Activated CD8-positive, alpha-beta T cell treated with anti-CD3 and anti-CD28 coated beads for 36 hours (primary cell): ENCODE measurements around the gene MRTFB. TPM values are rescaled to one million over a fixed set of nuclear protein-coding genes. Genes with fewer than 3 reads are reported as not detected.

ENCODE experiments used
- ATAC-seq: fragments of 200-7000 bp; cut with Tn5 transposase; one replicate; pipeline ENCODE4 v1.10.0; 2021; ENCODE audit warnings: mild to moderate bottlenecking, moderate library complexity
- CTCF ChIA-PET: fragments of 350-600 bp; sonication (Branson Sonifier 250); formaldehyde crosslinking; loops from one replicate; lab custom pipeline; 2021; ENCODE audit warnings: antibody characterized with exemption; lab: Charles Lee
- POLR2A ChIA-PET: fragments of 350-600 bp; sonication (Branson Sonifier 250); formaldehyde crosslinking; loops from one replicate; lab custom pipeline; 2021; ENCODE audit warnings: antibody characterized with exemption; lab: Charles Lee
- DNase-seq: peaks from one replicate; pipeline ENCODE4 v3.0.0-alpha.2; 2020
- H3K27ac Mint-ChIP-seq: one replicate; pipeline ENCODE4 v1.8.0; 2021; ENCODE audit warnings: mild to moderate bottlenecking, mixed read lengths
- H3K27me3 Mint-ChIP-seq: one replicate; pipeline ENCODE4 v1.8.0; 2021; ENCODE audit warnings: mixed read lengths
- H3K36me3 Mint-ChIP-seq: one replicate; pipeline ENCODE4 v1.8.0; 2021; ENCODE audit warnings: low read depth, mixed read lengths
- H3K4me1 Mint-ChIP-seq: one replicate; pipeline ENCODE4 v1.8.0; 2021; ENCODE audit warnings: low read depth, mixed read lengths
- H3K4me3 Mint-ChIP-seq: one replicate; pipeline ENCODE4 v1.8.0; 2021; ENCODE audit warnings: mild to moderate bottlenecking, moderate library complexity, mixed read lengths
- H3K9me3 Mint-ChIP-seq: one replicate; pipeline ENCODE4 v1.8.0; 2021; ENCODE audit warnings: mixed read lengths
- intact Hi-C: fragments of 100-400 bp; cut with micrococcal nuclease; formaldehyde crosslinking; loops from one replicate; pipeline ENCODE4 v1.10.0; 2022
- total RNA-seq, 2 experiments: library from RNA; stranded (reverse); gene quantifications; one replicate each; pipeline ENCODE4 v1.2.3, GENCODE V29; 2021
- TF ChIP-seq, protein P1 (sequence below): fragments of 200-600 bp; IDR thresholded peaks from one replicate; pipeline ENCODE4 v1.8.0; 2022; ENCODE audit warnings: antibody characterized with exemption, mild to moderate bottlenecking

The MRTFB gene
- total RNA-seq, 2 experiments from 2014 or later = 10.3 to 12.0 TPM

DNA sequence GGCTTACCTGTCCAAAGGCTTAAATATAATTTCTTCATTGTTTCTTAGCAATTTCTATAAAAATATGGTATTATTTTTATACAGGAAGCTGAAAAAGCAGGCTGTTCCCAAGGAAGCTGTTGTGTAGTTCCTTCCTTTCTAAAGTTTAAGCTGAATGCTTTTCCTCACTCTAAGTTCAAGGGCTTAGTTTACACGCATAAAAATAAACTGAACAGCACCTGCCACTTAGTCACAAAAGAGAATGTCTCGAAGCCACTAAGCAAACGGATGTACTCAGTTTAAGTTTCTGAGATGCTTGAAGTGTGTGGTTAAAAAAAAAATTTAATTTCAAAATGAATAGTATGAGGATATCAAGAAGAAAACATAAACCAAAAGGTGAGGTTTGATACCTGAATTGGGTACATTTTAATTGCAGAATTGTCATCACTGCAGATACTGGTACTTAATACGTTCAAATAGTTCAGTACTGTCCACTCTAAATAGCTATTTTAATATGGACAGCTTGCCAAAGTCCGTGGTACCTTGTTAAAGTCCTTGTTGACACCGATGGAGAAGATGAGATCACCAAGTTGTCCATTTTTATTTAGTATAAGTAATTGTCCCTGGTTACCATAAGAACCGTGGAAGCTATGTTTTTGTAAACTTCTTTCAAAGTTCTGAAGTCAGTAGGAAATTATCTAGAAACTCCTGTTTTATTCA lies 38.1 kb downstream of the MRTFB start:
- ChIA-PET POLR2A (no interaction called here), CTCF (no interaction called here)
- Mint-ChIP-seq H3K4me3 (no peak overlapping the region), H3K4me1 (peaks cover 34% of the 10 kb centered on the region), H3K36me3 (no peaks in the 10 kb centered on the region), H3K27me3 (no peaks in the 10 kb centered on the region), H3K9me3 (no peaks in the 10 kb centered on the region), H3K27ac (no peak overlapping the region)
- intact Hi-C loops = no loop called here
- TF ChIP-seq, protein P1, sequence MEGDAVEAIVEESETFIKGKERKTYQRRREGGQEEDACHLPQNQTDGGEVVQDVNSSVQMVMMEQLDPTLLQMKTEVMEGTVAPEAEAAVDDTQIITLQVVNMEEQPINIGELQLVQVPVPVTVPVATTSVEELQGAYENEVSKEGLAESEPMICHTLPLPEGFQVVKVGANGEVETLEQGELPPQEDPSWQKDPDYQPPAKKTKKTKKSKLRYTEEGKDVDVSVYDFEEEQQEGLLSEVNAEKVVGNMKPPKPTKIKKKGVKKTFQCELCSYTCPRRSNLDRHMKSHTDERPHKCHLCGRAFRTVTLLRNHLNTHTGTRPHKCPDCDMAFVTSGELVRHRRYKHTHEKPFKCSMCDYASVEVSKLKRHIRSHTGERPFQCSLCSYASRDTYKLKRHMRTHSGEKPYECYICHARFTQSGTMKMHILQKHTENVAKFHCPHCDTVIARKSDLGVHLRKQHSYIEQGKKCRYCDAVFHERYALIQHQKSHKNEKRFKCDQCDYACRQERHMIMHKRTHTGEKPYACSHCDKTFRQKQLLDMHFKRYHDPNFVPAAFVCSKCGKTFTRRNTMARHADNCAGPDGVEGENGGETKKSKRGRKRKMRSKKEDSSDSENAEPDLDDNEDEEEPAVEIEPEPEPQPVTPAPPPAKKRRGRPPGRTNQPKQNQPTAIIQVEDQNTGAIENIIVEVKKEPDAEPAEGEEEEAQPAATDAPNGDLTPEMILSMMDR = no peak
- DNase-seq (no peak), ATAC-seq (no peak)

DNA sequence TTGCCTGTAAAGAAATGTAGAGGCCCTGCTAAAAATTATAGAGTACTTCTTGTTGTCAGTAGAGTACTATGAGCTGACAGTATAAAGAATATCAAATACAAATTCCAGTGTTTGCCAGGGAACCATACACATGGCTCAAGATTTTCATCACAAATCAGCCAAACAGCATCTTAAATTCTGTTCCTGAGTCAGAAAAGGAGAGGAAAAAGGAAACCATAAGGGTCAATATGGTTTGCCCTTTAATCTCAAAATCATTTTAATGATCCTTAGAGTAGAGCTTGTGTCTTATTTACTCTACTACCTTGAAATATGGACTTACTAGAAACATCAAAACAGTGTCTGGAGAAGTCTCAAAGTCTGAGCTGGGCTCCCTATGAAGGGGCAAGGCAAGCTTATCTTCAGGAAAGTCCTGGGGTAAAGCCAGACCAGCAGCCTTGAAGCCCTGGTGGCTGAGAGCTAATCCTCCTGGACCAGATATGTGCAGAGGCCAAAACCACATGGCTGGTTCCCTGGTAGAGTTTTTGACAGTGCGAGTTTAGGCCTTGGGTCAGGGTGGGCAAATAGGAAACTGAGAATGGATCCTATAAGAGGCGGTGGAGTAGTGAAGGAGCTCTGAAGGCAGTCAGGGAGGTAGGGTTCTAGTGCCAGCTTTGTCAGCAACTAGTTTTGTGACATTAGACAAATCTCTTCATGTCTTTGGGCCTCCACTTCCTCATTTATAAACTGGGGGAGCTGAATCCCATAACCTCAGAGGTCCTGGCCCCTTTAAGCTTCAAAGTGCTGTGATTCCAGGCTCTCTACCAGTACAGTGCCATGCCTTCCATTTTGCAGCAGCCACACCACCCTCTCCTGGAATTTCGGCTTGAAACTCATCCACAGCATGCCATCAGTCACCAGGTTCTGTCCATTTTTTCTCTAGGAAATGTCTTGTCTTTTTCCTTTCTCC lies 38.9 kb downstream of the MRTFB start:
- no peak for DNase-seq
- H3K27ac Mint-ChIP-seq = no peak overlapping the region
- no peaks in the 10 kb centered on the region for H3K36me3 Mint-ChIP-seq
- no peaks in the 10 kb centered on the region for H3K9me3 Mint-ChIP-seq
- intact Hi-C loops = no loop called here
- H3K27me3 Mint-ChIP-seq = no peaks in the 10 kb centered on the region
- POLR2A ChIA-PET = interaction anchor here (1.0 kb wide), 1 partner anchor 9 kb away, joined by 3 read pairs; no protein-coding TSS in a partner anchor
- TF ChIP-seq, protein P1 = no peak
- CTCF ChIA-PET = no interaction called here
- H3K4me1 Mint-ChIP-seq = peaks cover 31% of the 10 kb centered on the region
- H3K4me3 Mint-ChIP-seq = no peak overlapping the region
- ATAC-seq = no peak

DNA sequence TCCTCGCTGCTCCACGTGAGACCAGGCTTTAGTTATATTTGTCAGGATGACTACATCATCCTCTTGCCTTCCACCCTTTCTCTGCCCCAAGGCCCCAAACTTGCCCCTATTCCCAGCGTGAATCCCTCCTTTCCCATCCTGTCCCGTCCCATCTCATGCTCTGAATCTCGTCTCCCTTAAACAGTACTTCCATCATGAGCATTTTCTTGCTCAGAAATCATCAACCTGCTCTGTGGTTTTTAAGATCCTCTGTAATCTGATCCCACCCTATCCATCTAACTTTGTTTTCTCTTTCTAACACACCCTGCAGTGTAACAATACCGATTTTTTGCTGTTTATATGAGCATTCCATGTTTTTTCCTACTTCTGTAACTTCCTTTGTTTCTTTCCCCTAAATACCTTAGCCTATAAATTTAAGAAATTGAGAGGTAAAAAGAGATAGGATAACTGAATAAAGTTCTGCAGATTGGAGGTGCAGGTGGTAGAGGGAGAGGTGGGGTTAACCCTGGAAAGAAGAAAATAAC lies 39.7 kb downstream of the MRTFB start:
- Mint-ChIP-seq H3K27me3 (no peaks in the 10 kb centered on the region), H3K4me1 (peaks cover 31% of the 10 kb centered on the region), H3K36me3 (no peaks in the 10 kb centered on the region), H3K4me3 (no peak overlapping the region), H3K9me3 (no peaks in the 10 kb centered on the region), H3K27ac (no peak overlapping the region)
- TF ChIP-seq, protein P1 = no peak
- ChIA-PET CTCF (no interaction called here), POLR2A (interaction anchor here (1.0 kb wide), 1 partner anchor 10 kb away, joined by 3 read pairs; no protein-coding TSS in a partner anchor)
- ATAC-seq = no peak
- intact Hi-C loops = no loop called here
- no peak for DNase-seq

DNA sequence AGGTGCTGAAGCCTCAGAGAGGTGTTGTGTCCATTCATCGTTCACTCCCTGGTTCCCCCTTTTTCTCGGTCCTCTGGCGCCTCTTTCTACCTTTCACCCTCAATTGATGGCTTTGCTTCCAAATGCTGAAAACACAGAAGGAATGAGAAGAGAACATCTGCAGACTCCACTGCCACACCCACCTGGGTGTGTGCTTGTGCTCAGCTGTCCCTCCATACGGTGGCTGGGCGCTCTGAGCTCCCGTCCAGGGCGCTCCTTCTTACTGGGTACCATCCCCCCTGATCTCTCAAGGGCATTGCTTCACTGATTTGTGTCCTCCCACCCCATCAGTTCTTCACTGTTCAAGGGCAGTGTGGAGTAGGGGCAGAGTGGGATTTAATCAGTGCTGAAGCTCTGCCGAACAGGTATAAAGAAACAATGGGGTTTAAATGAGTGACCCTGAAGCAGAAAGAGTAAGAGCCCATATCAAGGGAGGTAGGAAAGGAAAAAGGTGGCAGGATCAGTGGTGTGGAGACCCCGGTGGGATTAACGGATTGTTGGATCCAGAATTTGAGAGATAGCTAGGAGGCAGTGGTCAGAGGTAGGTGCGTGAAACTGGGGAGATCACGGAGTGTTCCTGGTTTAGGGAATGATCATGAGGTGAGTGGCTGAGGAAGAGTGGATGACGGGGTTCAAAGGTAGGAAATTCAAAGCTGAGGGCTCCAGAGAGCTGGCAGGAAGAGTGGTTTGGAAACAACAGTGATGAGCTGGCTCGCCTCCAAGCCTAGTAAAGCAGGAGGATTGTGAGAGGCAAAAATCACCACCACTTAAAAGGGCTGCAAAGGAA lies 40.8 kb downstream of the MRTFB start:
- H3K4me1 Mint-ChIP-seq = peaks cover 31% of the 10 kb centered on the region
- H3K36me3 Mint-ChIP-seq = no peaks in the 10 kb centered on the region
- TF ChIP-seq, protein P1 = no peak
- intact Hi-C loops = no loop called here
- H3K27ac Mint-ChIP-seq = no peak overlapping the region
- CTCF ChIA-PET = interaction anchor here (1.3 to 1.4 kb wide), 2 partner anchors 14 to 192 kb away, joined by 4 to 5 read pairs; partner anchors contain the start of gene ERCC4
- no peak for DNase-seq
- H3K27me3 Mint-ChIP-seq = no peaks in the 10 kb centered on the region
- no peak overlapping the region for H3K4me3 Mint-ChIP-seq
- POLR2A ChIA-PET = interaction anchor here (0.6 kb wide), 1 partner anchor 39 kb away, joined by 3 read pairs; no protein-coding TSS in a partner anchor
- ATAC-seq = no peak
- H3K9me3 Mint-ChIP-seq = no peaks in the 10 kb centered on the region
